HL-60/S4 treated with retinoic acid at 250 ng/mL for 4 days and 3 days (cell line): ENCODE data around the gene CDSN.

Experiments used
- in situ Hi-C: fragments of 300-500 bp; cut with MboI; formaldehyde crosslinking; loops from 2 replicates; pipeline ENCODE4 v1.7.0; 2022; ENCODE audit warnings: low sequenced_read_pairs

CDSN gene

DNA sequence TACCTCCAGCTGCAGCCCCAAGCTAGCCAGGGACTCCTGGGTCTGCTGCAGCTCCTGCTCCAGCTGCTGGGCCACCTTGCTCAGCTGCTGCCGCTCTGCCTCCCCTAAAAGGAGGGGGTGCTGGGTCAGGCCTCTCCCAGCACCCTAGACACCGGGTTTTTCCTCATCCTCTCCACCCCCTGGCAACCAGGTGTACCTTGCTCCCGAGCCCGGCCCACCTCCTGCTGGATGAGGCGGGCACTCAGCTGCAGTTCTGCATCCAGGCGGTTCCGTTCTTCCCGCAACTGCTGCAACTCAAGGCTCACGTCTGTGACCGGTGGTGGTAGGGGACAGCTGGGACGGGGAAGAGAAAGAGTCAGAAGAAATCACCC, 24.7 kb upstream of the CDSN start:
- in situ Hi-C loops, result no loop called here

DNA sequence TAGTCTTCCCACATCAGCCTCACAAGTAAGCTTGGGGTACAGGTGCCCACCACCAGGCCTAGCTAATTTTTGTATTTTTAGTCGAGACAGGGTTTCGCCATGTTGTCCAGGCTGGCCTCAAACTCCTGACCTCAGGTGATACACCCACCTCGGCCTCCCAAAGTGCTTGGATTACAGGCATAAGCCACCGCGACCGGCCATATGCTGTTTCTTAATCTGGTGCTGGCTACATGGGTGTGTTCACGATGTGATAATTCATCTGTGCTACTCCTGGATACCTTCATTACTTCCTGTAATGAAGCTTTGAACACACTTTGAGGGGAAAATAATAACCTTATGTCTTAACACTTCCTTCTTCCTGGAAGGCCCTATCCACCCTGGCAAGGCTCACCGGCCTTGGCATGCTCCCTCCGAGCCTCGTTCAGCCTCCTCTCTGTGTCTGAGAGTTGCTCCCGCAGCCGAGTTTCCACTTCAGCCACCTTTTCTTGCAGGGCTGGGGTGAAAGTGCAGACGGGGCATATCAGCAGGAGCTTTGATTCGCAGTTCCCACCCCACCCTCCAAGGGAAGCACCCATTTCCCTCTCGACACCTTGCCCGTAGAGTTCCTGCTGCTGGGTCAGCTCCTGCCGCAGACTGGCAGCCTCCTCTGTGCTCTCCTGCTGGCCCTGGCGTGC, 24.2 kb upstream of the CDSN start:
- in situ Hi-C loops, result no loop called here

DNA sequence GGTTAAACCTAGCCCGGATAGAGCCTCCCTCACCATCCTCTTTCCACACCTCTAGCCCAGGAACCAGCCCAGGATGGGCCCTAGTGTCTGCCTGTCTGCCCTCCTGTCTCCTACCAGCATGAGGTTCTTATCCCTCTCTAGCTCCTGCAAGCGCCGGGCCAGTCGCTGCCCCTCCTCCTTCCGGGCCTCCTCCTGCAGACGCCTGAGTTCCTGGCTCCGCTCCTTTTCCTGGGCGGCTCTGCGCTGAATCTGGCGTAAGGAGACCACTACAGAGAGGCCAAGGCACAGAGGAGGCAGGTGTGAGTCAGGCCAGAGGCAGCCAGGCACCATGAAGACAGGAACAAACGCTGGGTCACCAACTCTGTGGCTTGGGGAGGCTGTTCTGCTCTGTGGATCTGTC, 22.9 kb upstream of the CDSN start:
- in situ Hi-C loops, result no loop called here

DNA sequence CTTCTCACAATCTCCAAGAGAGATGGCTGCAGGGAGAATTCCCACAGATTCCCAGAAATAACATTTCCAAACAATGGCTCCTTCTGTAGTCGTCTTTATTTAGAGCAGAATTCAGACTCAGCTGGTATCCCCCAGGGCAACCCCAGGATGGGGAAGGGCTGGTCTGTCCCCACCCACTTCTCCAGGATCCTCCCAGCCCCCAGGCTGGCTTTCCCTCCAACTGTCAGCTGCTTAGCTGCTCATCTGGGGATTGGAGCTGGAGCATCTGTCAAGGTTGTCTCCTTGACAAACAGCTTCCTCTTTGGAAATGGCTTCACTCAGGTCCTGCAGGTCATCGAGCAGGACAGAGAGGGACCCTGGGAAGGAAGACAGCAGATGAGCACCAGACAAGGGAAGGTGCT, 22.1 kb upstream of the CDSN start:
- in situ Hi-C loops, result no loop called here

DNA sequence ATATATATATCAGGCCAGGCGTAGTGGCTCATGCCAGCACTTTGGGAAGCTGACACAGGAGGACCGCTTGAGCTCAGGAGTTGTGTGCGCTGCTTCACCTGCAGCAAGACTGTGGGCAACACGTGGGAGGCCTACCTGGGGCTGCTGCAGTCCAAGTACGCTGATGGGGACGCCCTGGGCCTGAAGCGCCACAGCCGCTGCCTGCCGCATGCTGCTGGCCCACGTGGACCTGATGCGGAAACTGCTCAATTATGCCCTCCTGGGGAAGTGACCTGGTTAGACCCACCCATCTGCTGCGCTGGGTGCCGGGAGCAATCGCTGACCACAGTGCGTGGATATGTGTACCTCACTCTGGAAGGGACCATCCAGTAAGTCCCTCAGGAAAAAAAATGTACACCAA, 20.4 kb upstream of the CDSN start:
- in situ Hi-C loops, result no loop called here

DNA sequence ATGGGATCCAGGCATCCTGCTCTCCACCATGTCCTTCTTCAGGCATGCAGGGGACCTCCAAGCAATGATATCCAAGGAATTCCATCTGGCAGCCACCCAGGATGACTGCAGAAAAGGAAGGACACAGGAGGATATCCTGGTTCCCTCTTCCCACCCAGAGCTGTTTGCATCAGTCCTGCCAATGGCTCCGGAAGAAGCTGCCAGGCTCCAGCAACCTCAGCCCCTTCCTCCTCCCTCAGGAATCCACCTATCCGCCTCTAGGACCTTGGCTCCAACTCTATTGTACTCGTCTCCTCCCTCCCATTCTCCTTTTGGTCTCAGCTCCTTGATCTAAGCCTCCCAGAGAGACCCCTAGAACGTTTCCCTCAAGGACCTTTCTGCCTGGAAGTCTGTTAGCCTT, 19.4 kb upstream of the CDSN start:
- in situ Hi-C loops, result loop anchor here (5.0 to 10.0 kb wide), 2 partner anchors 53 to 225 kb away; no protein-coding TSS in a partner anchor

DNA sequence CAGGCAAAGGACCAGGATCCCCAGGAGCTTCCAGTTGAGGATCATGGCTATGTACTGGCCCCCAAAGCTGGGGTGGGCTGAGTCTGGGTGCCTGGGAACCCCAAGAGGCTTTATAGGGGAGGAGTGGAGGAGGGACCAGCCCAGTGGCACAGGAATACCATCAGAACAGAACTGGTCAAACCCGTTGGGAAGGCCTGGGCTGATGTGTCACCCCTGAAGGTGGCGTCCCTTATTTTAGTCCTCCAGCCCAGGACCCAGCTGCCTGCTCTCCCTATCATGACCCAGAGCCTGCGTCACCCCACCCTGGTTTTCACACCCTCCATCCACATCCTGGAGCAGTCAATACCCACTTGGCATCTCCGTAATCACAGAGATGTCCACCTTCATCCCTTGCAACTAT, 18.7 kb upstream of the CDSN start, which contains the start of gene PSORS1C2:
TSS of gene PSORS1C2 (minus strand) at position 85 of the 400 bp plus-strand sequence. CDS start at position 45, 40 bp downstream.
- in situ Hi-C loops, result loop anchor here (5.0 to 10.0 kb wide), 2 partner anchors 53 to 226 kb away; no protein-coding TSS in a partner anchor

DNA sequence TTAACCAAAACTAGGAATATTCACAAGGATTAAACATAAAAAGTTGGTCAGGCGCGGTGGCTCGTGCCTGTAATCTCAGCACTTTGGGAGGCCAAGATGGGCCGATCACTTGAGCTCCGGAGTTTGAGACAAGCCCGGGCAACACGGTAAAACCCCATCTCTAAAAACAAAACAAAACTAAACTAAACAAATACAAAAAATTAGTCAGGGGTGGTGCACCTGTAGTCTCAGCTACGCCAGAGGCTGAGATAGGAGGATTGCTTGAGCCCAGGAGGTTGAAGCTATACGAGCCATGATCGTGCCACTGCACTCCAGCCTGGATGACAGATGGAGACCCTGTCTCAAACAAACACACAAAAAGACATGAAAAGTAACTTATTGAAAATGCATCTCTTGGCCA, 15.5 kb upstream of the CDSN start:
- in situ Hi-C loops, result loop anchor here (5.0 to 10.0 kb wide), 2 partner anchors 57 to 229 kb away; no protein-coding TSS in a partner anchor

DNA sequence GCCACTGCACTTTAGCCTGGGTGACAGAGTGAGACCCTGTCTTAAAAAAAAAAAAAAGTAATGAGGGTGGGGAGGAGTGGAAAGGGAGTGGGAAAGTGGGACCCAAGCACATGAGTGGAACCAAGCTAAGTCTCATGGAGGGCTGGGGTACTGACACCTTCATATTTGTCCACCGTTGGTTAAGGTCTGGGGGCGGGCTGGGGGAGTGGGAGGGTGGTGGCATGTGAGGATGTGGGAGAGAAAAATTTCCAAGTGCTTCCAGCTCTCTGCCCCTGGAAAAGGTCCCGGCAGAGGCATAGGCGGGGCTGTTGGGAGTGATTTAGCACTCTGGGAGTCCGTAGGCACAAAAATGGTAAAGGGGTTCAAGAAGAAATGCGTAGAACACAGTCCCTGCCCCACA, 12.6 kb upstream of the CDSN start:
- in situ Hi-C loops, result loop anchor here (10.0 kb wide), 1 partner anchor 232 kb away; no protein-coding TSS in a partner anchor

DNA sequence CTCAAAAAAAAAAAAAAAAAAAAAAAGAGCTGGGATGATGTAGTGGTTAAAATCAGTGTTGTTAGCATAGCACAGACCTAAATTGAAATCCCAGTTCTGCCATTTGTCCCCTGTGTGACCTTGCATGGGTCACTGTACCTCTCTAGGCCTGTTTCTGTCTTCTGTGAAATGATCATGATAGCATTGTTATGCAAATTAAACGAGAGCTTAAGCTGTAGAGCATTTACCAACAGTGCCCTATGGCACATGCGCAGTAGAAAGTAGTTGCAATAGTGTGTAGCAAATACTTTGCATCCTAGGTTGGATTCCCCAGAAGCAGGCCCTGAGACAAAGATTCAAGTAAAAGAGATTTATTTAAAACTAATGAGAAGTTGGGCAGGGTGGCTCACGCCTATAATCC, 11.3 kb upstream of the CDSN start:
- in situ Hi-C loops, result loop anchor here (10.0 kb wide), 1 partner anchor 233 kb away; no protein-coding TSS in a partner anchor

DNA sequence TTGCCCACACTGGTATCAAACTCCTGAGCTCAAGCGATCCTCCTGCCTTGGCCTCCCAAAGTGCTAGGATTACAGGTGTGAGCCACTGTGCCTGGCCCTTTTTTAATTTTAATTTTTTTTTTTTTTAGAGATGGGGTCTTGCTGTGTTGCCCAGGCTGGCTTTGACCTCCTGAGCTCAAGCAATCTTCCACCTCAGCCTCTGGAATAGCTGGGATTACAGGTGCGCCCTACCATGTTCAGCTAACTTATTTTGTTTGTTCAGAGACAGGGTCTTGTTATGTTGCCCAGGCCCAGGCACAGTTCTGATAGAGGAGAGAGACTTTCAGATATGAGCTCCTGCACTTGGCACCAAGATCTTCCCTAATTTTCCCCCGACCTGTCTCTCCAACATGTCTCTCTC, 10.5 kb upstream of the CDSN start:
- in situ Hi-C loops, result loop anchor here (10.0 kb wide), 1 partner anchor 234 kb away; no protein-coding TSS in a partner anchor

DNA sequence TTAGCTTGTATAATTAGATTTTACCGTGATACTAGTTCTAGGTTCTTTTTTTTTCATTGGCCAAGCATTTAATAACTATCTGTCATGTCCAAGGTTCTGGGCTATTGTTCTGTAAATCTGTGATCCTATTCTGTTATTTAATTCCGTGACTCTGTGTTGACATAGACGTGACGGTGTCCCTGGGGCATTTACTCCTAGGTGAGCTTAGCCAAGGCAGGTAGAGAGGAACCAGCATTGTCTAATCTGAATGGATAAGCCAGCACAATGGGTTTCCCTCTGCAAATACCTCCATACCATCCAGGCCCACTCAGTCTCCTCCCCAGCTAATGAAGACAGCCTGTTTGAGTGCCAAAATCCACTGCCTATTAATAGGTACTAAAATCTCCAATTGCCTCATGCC, 8.9 kb upstream of the CDSN start:
- in situ Hi-C loops, result no loop called here

DNA sequence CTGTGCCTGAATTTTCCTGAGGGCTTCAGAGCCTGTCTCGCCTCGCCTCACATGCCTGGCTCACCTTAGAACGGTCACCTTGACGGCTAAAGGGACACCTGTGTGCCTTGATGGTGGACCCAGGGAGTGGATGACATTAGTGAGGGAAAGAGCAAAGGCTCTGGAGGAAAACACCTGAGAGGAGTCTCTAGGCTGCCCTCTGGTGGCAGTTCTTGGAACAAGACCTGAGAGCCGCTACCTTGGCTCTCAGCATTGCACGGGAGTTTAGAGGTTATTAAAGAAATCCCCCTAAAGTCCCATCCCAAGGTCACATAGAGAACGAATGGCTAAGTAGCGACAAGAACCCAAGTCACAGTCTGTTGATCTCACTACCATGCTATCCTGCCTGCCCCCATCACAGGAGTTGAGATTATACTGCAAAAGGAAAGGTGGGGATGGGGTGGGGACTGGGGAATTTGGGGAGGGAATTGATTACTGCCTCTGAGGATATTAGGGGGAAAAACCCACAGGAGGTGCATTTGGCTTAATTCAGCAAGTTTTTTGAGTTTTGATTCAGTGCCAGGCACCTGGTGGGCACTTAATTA, 7.9 kb upstream of the CDSN start:
- in situ Hi-C loops, result no loop called here

DNA sequence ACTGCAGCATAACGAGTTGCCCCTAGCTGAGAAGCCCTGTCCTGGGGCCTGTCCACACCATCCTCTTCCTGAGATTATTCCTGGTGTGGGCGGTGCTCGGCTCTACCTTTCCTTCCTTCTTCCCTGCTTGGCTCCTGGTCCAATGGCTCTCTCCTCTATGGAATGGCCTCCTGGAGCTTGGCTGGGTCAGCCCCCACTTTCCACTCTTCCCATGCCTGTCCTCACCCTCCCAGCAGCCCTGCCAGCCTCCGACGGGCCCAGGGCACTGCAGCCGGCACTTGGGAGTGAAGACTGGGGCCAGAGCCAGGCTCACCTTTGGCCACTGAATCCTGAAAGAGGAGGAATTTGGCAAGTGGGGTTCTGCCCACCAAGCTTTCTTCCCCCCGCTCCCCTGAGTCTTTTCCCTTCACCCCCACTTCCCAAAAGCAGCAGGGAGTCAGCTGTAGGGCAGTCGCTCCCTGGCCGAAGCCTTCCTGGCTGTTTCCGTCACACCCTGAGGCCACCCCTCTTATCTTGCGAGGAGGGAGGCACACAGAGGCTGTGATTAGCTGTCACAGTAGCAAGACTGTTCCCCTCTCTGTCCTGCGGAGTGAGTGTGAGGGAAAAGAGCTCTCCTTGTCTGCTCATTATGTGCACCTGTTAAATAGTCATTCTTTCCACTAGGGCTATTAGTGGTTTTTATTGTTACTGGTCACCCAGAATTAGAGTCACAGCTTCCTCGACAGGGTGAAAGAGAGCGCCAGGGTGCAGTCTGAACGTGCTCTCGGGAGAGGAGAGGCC, 6.3 kb upstream of the CDSN start:
- in situ Hi-C loops, result no loop called here

DNA sequence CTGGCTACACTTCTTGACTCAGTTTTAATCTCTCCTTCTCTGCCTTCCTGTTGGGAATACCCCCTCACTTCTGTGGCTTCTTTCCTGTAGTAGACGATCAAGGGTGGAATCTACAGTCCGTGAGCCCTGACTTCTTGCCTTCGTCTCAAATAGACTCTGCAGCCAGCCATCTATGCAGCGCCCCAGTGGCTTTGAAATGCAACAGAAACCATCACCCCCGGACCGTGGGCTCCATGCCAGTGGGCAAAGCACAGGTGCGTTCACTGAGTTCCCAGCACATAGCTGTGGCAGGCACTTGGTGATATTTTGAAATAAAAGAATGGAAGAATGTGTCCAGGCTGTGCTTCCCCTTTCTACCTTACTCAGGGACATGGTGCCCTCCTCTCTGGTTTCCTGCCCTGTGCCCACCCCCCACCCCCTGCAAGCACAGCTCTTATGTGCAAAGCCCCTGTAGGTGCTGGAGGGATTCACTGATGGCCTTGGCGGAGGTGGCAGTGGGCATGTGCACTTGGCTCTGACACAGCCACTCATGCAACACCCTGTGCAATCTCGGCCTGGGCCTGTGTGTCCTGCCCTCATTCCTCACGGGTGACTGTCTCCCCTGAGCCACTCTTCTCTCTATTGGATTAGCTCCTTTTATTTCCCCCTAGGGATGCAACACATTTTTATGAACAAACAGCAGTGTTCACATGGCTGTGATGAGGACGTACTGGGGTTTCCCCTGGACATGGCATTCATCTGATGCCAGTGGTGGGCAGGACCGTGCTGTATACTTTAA, 5.5 kb upstream of the CDSN start:
- in situ Hi-C loops, result no loop called here

DNA sequence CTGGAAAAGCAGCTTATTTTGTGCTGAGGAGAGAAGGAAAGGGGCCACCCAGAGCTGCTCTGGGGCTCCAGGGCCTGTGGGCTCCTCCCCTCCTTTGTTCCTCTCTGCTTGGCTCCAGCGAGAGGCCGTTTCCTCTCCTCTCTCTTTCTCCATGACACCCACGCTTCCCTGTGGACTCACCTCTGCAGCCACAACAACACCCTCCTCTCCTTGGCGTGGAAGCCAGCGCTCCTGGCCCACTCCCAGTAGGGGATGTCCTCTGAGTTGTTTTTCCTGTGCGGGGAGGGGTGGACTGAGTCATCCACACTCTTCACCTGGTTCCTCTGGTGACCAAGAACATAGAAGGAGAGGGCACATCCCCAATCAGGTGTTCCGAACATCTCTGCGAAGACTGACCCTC, 4.9 kb upstream of the CDSN start:
- in situ Hi-C loops, result no loop called here

DNA sequence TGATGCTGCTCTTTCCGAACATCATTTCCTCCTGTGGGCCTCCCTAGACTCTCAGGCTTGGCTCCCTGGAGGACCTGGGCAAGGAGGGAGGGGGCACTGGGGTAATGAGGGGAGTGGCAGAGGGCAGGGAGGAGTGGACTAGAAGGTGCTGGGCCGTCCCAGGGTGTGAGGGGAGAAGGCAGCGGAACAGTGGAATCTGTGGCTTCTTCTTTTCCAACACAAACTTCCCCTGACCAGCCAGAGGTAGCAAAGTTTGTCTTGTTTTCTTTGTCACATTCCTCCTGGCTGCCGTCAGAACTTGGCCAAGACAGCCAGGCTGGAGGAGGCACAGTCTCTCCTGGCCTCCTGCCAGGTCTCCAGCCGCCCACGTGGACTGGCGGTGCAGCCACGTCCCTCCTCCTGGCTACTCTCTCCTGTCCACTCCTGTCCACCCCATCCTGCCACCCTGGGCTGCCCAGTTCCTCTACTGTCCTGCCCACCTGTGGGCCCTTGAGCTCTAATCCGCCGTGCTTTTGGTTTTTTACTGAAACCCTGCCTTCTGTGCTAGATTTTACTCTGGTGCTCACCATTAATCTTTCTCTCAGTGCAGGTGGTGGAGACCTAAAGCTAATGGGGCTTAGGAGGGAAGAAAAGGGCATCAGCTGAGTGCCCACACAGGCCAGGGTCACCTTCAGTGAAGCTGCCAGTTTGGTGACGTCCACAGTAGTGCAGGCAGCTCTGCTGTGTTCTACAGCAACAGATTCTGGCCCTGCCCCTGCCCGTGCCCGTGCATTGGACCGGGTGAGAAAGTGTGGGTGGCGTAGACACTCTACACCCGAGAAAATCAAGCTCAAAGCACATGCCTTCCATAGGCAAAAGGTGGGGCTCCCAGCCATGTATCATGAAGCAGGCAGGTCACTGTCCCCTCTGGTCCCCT, 2.8 kb upstream of the CDSN start:
- in situ Hi-C loops, result no loop called here

DNA sequence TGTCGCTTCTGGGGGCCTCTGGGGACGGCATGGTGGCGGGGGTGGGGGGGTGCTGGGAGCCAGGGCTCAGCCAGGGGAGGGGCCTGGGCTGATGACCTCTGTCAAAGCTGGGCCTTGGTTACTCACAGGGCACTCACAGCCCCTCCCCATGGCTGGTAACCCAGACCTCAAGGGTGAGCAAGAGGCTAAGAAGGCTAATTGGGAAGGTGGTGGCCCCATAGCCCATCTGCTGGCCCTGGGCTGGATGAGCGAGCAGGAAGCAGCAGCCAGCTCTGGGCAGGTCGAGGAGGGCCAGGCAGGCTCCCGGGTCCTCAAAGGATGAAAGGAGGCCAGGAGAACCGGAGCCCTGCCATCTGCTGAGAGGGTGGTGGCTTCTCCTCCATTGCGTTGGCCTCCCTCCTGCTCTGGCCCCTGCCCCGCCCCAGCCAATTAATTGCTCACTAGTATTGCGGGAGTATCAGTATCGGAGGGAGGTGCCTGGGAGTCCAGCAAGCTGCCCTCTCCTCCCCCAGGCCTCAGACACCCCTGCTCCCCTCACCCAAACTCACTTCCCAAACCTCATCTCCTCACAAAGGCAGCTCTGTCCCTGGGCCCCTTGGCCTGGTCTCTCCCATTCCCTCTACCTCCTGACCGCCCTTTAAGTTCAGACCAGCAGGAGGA, 1.0 kb upstream of the CDSN start:
- in situ Hi-C loops, result no loop called here

DNA sequence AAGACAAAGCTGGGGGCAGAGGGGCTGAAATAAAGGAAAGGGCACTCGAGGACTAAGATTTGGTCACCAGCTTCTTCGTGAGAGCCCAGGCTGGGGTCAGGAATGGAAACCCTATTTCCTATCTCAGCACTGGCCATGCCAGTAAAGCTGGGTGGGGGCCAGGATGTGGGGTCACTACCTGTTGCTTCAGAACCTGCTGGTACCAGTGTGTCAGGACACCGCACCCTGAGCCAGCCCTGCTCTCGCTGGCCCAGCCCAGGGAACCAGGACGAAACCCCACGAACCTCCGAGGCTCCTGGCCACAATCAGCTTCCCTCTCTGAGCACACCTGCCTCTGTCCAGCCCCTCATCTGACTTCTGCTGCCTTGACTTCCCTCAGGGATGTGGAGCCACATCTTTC, 2.1 kb downstream of the CDSN start:
- in situ Hi-C loops, result no loop called here
